Left lung (tissue), 10 donors: ENCODE data around the gene RAMACL. TPM values are rescaled to one million over a fixed set of nuclear protein-coding genes. Genes with fewer than 3 reads are reported as not detected.
"Not testable (repeated sequence)": the region's sequence is repeated elsewhere in the genome, so short reads cannot be mapped to it uniquely, and the experiment has no call there.

Source experiments
- ATAC-seq: fragments of 200-7000 bp; cut with Tn5 transposase; one replicate; pipeline ENCODE4 v1.9.1; 2020; ENCODE audit warnings: moderate library complexity
- DNase-seq, 4 donors: peaks; one replicate each; pipeline ENCODE4 v3.0.0-alpha.2; 2013 to 2020
- H3K27ac ChIP-seq, 2 donors: fragments of 200-600 bp; sonication (generic) in 1 of 2; one replicate each; pipeline versions ENCODE4 v1.5.0 to v1.8.0; 2020 to 2021
- H3K27me3 ChIP-seq, 2 donors: fragments of 200-600 bp; sonication (generic) in 1 of 2; one replicate each; pipeline versions ENCODE4 v1.5.0 to v1.8.0; 2020 to 2021
- H3K36me3 ChIP-seq, 2 donors: fragments of 200-600 bp; sonication (generic) in 1 of 2; one replicate each; pipeline versions ENCODE4 v1.5.0 to v1.8.0; 2020 to 2021
- H3K4me1 ChIP-seq, 2 donors: fragments of 200-600 bp; one replicate each; pipeline ENCODE4 v1.8.0; 2021
- H3K4me3 ChIP-seq, 2 donors: fragments of 200-600 bp; sonication (generic) in 1 of 2; one replicate each; pipeline versions ENCODE4 v1.5.0 to v1.8.0; 2020 to 2021; ENCODE audit warnings: mild to moderate bottlenecking in 1 of 2
- H3K9me3 ChIP-seq, 2 donors: fragments of 200-600 bp; sonication (generic) in 1 of 2; one replicate each; pipeline versions ENCODE4 v1.5.0 to v1.8.0; 2020 to 2021
- CTCF ChIP-seq, 2 donors: fragments of 200-600 bp; sonication (generic) in 1 of 2; IDR thresholded peaks; one replicate each; pipeline versions ENCODE4 v1.5.0 to v1.8.0; 2021; ENCODE audit warnings: antibody characterized with exemption in 2 of 2
- intact Hi-C, 2 donors: fragments of 100-400 bp; cut with DNase I; formaldehyde crosslinking; loops; one replicate each; pipeline versions ENCODE4 v1.11.2 to v1.14.2; 2022
- polyA plus RNA-seq, 6 donors: library from polyadenylated mRNA; unstranded; fragments of 120-200 nt; gene quantifications; one replicate each; pipeline ENCODE4 v1.2.1, GENCODE V29; 2013; ENCODE audit not compliant: insufficient read length in 6 of 6
- total RNA-seq, 2 donors: library from RNA; stranded (reverse); fragmentation: NEBNext Ultra II Directional; extraction: Animal tissue kit (Norgen Biotek cat#: 25700); gene quantifications; one replicate each; pipeline ENCODE4 v1.2.1, GENCODE V29; 2021
- donor health status: DM: no; HTN: yes; CAD: no.
- donor health status: DM: no; HTN: no; CAD: no.

RAMACL gene
- total and polyA plus RNA-seq, 8 donors, result 0.27 to 6.0 (median 0.47) TPM

GRCh38 chr6:166539543-166539942 is 46.9 kb downstream of the RAMACL start:
- Histone ChIP-seq H3K4me1 (peaks cover 0 to 23% of the 10 kb centered on the region in 2 donors), H3K27ac (no peak overlapping the region), H3K36me3 (peaks cover 0 to 43% of the 10 kb centered on the region in 2 donors), H3K9me3 (no peaks in the 10 kb centered on the region), H3K4me3 (no peak overlapping the region), H3K27me3 (no peaks in the 10 kb centered on the region)
- TF ChIP-seq CTCF (IDR thresholded peaks at IDR 0.05), result no peak
- ATAC-seq (no peak), DNase-seq (no peak)
- intact Hi-C loops, result no loop called here

GRCh38 chr6:166539011-166539385 is 47.5 kb downstream of the RAMACL start:
- DNase-seq, H3K9me3 ChIP-seq, intact Hi-C loops, H3K27me3 ChIP-seq, H3K4me3 ChIP-seq, H3K27ac ChIP-seq, ATAC-seq: not testable (repeated sequence)
- Histone ChIP-seq H3K36me3 (peaks cover 0 to 48% of the 10 kb centered on the region in 2 donors), H3K4me1 (peaks cover 0 to 23% of the 10 kb centered on the region in 2 donors)

DNA sequence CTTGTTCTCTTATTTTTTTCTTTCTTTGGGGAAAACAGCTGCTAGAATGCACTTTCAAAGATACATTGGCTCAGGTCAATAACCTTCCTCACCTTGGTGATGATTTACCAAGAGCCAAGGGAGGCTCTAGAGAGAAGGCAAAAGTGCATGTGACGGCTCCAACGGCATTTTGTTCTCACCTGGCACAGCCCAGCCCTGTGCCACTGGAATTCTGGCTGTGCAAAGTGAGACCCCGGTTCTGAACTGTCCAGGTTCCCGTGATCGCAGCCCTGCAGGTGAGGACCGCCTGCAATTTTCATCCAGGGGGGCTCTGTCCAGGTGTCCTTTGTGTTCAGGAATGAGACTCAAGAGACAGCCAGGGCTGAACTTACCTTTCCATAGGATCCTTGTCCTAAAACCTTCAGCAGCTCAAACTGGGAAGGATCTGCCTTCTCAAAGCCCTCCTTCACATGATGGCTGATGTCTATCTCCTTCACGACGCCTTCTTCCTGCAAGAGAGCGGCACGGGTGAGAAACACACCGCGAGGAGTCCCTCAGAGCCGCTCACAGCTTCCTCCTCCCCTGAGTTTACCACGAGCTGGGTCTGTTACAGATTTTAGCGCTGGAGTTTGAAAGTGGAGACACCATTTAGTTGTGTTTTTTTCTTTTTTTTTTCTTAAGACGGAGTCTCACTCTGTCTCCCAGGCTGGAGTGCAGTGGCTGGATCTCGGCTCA is 48.0 kb downstream of the RAMACL start:
- DNase-seq (no peak), ATAC-seq (no peak)
- H3K4me3 ChIP-seq, result no peak overlapping the region
- H3K27ac ChIP-seq, result no peak overlapping the region
- peaks cover 0 to 23% of the 10 kb centered on the region in 2 donors for H3K4me1 ChIP-seq
- peaks cover 0 to 54% of the 10 kb centered on the region in 2 donors for H3K36me3 ChIP-seq
- intact Hi-C loops, result no loop called here
- H3K27me3 ChIP-seq, result no peaks in the 10 kb centered on the region
- no peaks in the 10 kb centered on the region for H3K9me3 ChIP-seq
- TF ChIP-seq CTCF (IDR thresholded peaks at IDR 0.05), result no peak

DNA sequence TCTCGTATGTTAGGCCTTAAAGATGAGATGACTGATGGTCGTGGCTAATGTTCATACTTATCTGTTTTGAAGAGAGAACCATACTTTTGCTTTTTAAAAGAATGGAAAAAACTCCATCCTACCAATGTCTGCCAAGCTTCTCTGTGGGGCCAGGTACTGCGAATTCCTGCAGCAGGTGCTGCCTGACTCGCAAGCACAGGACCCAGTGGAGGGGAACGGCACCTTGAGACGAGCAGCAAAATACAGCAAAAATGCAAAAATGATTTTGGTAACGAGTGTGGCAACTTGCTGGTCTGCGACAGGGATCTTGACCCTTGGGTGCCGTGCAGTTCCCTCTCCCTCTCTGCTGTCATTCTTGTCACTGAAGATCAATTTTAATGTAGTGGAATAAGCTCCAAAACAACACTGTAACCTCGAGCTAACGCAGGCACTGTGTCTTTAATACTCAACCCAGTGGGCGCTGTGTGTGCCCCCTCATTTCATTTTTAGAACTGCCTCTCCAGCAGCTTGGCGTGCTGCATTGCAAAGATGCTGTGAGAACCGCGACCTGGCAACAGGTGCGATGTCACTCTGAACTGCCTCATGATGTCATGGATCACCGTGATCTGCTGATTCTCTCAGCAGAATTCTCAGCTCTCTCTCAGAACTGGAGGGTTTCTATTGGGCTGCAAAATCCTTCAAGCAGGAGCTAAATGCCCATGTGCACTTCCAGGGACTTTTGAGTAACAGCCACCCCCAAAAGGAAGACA is 51.6 kb downstream of the RAMACL start:
- Histone ChIP-seq H3K27ac (no peak overlapping the region), H3K9me3 (no peaks in the 10 kb centered on the region), H3K4me3 (no peak overlapping the region), H3K27me3 (no peaks in the 10 kb centered on the region), H3K4me1 (no peaks in the 10 kb centered on the region), H3K36me3 (peaks cover 0 to 85% of the 10 kb centered on the region in 2 donors)
- ATAC-seq (no peak), DNase-seq (no peak)
- no peak for TF ChIP-seq CTCF (IDR thresholded peaks at IDR 0.05)
- intact Hi-C loops, result no loop called here

DNA sequence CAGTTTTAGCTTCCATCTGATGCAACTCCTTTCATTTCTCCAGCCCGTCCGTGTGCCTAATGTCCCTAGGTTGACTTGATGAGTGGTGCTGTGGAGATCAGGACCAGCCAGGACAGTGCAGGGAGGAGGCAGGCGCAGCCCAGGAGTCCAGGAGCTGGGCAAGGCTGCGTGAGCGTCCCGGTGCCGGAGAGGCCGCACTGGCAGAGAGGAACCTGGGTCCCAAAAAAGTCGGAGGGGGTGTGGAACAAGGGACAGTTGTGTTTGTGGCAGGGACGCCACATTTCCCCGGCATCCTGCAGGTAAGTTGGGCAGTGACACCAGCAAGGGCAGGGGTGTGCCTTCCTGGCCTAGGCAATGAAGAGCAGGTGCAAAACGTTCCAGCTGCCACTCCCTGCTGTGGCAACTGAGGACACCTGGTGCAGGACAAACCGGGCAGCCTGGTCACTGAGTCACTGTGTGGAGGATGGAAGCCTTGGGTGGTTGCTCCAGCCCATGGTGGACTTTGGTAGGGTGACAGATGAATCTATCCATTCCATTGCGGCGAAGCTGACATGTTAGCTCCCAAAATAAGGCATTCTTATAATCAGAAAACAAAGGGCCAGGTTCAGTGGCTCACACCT is 53.2 kb downstream of the RAMACL start:
- H3K27ac ChIP-seq, result no peak overlapping the region
- no peaks in the 10 kb centered on the region for H3K27me3 ChIP-seq
- intact Hi-C loops, result no loop called here
- peaks cover 0 to 88% of the 10 kb centered on the region in 2 donors for H3K36me3 ChIP-seq
- no peak overlapping the region for H3K4me3 ChIP-seq
- no peak for TF ChIP-seq CTCF (IDR thresholded peaks at IDR 0.05)
- DNase-seq (no peak), ATAC-seq (no peak)
- no peaks in the 10 kb centered on the region for H3K4me1 ChIP-seq
- no peaks in the 10 kb centered on the region for H3K9me3 ChIP-seq

Other genes starting within 250 kb of the RAMACL start
- gene SFT2D1, start 244.1 kb downstream of the RAMACL start, total RNA-seq, result 10 to 100 TPM; 51.0 to 63.8 TPM
- 10 to 100 TPM; 49.5 to 61.7 (median 59.9) TPM for gene SFT2D1, start 244.1 kb downstream of the RAMACL start, polyA plus RNA-seq
- 10 to 100 TPM; 51.4 to 56.7 TPM for gene MPC1, start 203.7 kb downstream of the RAMACL start, total RNA-seq
- gene MPC1, start 203.7 kb downstream of the RAMACL start, polyA plus RNA-seq, result 10 to 100 TPM; 36.5 to 46.9 (median 40.1) TPM
- gene RPS6KA2, start 40.6 kb upstream of the RAMACL start, total RNA-seq, result 100 to 1,000 TPM; 126 to 160 TPM
- 10 to 100 TPM; 42.0 to 48.9 (median 47.3) TPM for gene RPS6KA2, start 40.6 kb upstream of the RAMACL start, polyA plus RNA-seq